VCaP (cell line): ENCODE measurements around the gene HEXA.
A peak's percentile ranks its signal among the peaks of the same experiment; 100 is the strongest.
"Not testable (repeated sequence)": the region's sequence is repeated elsewhere in the genome, so short reads cannot be mapped to it uniquely, and the experiment has no call there.

Experiments
- H3K27ac ChIP-seq: fragments of 450-650 bp; 2 replicates; pipeline ENCODE4 v1.5.1; 2017
- TF ChIP-seq, protein P1 (sequence below): fragments of 450-650 bp; conservative IDR thresholded peaks from 2 replicates; pipeline ENCODE4 v1.5.1; 2017; ENCODE audit warnings: mild to moderate bottlenecking, moderate library complexity

The HEXA gene

DNA sequence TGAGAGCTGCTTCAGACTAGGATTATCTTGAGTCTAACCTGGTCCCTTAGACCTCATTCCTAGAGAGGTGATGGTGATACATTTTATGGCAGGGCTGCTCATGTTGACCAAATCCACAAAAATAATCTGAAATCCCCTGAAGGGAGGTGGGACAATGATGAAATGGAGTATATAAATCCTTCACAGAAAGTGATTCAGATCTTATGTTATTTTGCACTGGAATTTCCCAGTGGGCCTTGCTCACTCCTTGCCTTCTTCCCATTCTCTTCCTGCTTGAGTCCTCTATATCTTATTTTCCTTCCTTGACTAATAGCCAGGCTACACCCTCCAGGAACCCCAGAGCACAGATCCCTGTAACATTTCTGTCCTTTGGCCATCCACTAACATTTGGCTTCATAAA lies 11.9 kb upstream of the HEXA start:
- TF ChIP-seq, protein P1, sequence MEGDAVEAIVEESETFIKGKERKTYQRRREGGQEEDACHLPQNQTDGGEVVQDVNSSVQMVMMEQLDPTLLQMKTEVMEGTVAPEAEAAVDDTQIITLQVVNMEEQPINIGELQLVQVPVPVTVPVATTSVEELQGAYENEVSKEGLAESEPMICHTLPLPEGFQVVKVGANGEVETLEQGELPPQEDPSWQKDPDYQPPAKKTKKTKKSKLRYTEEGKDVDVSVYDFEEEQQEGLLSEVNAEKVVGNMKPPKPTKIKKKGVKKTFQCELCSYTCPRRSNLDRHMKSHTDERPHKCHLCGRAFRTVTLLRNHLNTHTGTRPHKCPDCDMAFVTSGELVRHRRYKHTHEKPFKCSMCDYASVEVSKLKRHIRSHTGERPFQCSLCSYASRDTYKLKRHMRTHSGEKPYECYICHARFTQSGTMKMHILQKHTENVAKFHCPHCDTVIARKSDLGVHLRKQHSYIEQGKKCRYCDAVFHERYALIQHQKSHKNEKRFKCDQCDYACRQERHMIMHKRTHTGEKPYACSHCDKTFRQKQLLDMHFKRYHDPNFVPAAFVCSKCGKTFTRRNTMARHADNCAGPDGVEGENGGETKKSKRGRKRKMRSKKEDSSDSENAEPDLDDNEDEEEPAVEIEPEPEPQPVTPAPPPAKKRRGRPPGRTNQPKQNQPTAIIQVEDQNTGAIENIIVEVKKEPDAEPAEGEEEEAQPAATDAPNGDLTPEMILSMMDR, result no peak
- no peak overlapping the region for H3K27ac ChIP-seq

DNA sequence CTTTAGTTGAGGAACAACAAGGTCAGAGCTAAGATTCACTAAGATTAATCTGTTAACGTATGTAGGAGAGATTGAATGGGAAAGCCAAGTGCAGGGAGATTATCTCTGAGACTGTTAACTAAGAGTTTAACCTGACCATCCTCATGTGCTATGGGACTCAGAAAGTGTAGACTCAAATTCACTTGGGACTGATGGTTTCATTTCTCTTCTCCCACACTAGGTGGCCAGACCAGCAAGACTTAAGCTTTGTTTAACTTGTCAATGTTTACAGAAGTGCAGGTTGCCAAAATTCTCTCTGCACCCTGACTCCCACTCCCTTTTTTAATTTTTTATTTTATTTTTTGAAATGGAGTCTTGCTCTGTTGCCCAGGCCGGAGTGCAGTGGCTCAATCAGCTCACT lies 6.3 kb upstream of the HEXA start:
- H3K27ac ChIP-seq, result no peak overlapping the region; the same call in 1 of the 2 replicates
- TF ChIP-seq, protein P1, result peak; percentile 78

DNA sequence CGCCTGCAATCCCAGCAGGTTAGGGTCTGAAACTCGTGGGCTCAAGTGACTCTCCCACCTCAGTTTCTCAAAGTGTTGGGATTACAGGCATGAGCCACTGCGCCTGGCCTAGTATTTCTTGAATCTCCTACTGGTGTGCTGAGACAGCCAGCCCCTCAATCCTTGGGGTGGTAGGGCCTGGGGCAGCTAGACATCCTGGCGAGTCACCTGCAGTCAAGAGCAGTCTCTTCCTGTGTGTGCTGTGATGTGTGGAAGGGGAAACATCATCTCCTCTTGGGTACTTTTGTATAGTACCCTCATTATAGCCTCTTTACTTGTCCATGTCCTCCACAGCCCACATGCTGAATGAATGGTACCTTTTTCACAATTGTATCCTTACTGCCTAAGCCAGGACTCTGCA lies 4.9 kb upstream of the HEXA start:
- TF ChIP-seq, protein P1, result no peak
- no peak overlapping the region for H3K27ac ChIP-seq

DNA sequence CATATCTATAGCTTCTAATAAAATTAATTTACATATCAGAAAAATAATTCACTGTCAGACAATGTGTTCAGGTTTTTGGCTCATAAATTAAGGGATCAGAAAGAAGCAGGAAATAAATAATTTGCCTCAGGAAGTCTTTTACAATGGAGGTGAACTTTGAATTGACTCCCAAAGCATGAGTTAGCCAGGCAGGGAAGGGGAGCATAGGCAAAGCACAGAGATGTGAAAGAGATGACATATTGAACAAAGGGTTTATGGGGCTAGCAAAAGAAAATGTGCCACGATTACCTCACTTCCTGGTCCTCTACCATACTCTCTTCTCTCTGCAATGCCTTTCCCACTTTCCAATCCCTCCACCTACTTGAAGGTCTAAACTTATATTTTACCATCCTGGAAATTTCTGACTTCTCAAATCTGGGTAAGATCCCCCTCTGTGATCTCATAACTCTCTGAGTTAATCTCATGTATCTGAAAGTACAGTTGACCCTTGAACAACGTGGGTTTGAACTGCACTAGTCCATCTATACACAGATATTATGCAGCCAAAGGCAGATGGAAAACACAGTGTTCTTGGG lies 4.1 kb upstream of the HEXA start:
- TF ChIP-seq, protein P1, result no peak
- no peak overlapping the region for H3K27ac ChIP-seq

DNA sequence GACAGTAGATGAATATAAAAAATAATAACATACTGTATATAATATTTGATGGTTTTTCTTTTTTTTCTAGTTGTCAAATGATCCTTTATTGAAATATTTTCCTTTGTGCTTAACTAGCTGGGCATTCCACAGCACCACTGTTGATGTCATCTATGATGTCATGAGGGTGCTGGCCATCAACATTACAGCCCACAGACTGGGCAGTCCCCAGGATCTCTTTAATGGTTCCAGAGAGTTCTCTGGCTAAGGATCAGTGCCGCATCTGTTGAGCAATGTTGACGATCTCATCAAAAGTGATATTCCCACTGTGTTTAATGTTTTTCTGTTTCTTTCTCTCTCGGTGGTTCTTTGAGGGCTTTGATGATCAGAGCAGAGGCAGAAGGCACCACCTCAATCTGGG lies 3.3 kb upstream of the HEXA start:
- H3K27ac ChIP-seq, result not testable (repeated sequence)

DNA sequence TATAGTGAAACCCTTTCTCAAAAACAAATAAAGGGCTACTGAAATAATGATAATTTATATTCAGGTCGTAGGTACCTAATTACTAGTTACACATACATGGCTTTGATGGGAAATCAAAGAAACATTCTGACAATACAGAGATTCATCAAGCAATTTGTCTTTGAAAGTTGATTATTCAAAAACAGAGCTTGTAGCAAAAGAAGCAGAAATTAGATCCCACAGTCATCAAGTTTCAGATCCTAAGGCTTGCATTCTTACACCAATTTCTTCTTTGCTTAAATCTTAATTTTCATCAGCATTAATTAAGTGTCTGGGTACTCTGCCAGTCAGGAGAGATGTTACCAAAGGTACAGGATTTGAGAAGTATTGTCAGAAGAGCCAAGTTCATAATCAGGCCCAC lies 1.5 kb upstream of the HEXA start:
- no peak overlapping the region for H3K27ac ChIP-seq
- TF ChIP-seq, protein P1, result no peak

DNA sequence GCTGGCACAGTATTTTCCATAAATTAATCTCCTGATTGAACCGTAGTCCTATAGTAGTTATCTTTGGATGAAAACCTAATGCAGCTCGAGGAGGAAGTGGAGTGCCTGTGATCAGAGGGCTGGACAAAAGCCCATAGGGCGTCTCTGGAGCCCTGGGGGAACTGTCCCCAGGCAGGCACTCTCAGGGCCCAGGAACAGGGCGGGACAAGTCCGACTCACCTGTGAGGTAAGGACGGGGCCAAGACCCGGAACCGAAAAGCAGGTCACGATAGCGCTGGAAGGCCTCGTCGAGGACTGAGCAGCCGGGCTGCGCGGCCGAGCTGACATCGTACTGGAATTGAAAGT lies 341 bp downstream of the HEXA start:
- TF ChIP-seq, protein P1, result no peak
- H3K27ac ChIP-seq, result peak overlapping the region; percentile 91

DNA sequence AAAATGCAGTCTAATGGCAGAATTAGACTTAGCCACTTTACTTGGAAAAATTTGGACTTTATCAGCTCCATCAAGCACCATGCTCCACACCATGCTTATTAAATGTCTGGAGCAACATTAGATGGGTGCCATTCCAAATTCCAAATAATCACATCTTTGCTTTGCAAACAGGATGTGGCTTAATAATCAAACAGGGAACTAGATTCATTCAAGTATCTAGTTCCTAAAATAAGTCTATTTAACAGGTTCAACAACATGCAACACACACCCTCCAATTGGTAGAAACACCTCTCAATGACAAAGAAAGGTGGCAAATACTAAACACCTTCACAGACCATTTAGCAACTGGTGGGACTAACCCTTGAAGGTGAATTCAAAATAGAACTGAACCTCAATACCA lies 3.5 kb downstream of the HEXA start:
- H3K27ac ChIP-seq, result no peak overlapping the region
- TF ChIP-seq, protein P1, result no peak
